Stimulated activated CD8-positive, alpha-beta memory T cell treated with anti-CD3 and anti-CD28 coated beads, Interleukin-7, amount 100 ng/mL, for 1 hour (primary cell): Measurements from ENCODE around the gene OVCH1.

Source experiments
- DNase-seq, 2 donors: peaks; one replicate each; pipeline ENCODE4 v3.0.0-alpha.2; 2020; ENCODE audit warnings: low read depth in 2 of 2

OVCH1 gene

GRCh38 chr12:29497588-29497987 is at the start of gene OVCH1:
OVCH1 (minus strand) TSS chr12:29497686; CDS start chr12:29497686, 0 bp downstream.
- DNase-seq: no peak

- no peak for DNase-seq
Measured at GRCh38 chr12:29547151-29547632, 49.7 kb upstream of the OVCH1 start.

GRCh38 chr12:29546000-29546399 is 48.5 kb upstream of the OVCH1 start:
- no peak for DNase-seq

- DNase-seq: no peak
Measured at GRCh38 chr12:29545102-29545467, 47.6 kb upstream of the OVCH1 start.

GRCh38 chr12:29544428-29545101 is 47.1 kb upstream of the OVCH1 start:
- no peak for DNase-seq

- DNase-seq: no peak
Measured at GRCh38 chr12:29543036-29543435, 45.5 kb upstream of the OVCH1 start.

- no peak for DNase-seq
Measured at GRCh38 chr12:29537298-29537697, 39.8 kb upstream of the OVCH1 start.

- no peak for DNase-seq
Measured at GRCh38 chr12:29534935-29535334, 37.4 kb upstream of the OVCH1 start.

- no peak for DNase-seq
Measured at GRCh38 chr12:29533815-29534489, 36.5 kb upstream of the OVCH1 start.

GRCh38 chr12:29531471-29531870 is 34.0 kb upstream of the OVCH1 start:
- DNase-seq: no peak

- no peak for DNase-seq
Measured at GRCh38 chr12:29530436-29530835, 33.0 kb upstream of the OVCH1 start.

GRCh38 chr12:29528161-29528560 is 30.7 kb upstream of the OVCH1 start:
- DNase-seq: no peak

GRCh38 chr12:29521951-29522350 is 24.5 kb upstream of the OVCH1 start:
- no peak for DNase-seq

- no peak for DNase-seq
Measured at GRCh38 chr12:29519585-29520182, 22.2 kb upstream of the OVCH1 start.

GRCh38 chr12:29518407-29518806 is 20.9 kb upstream of the OVCH1 start:
- DNase-seq: no peak

GRCh38 chr12:29517264-29517663 is 19.8 kb upstream of the OVCH1 start:
- no peak for DNase-seq

- DNase-seq: no peak
Measured at GRCh38 chr12:29516431-29516875, 19.0 kb upstream of the OVCH1 start.

GRCh38 chr12:29510591-29511185 is 13.2 kb upstream of the OVCH1 start:
- DNase-seq: no peak

- no peak for DNase-seq
Measured at GRCh38 chr12:29509503-29509902, 12.0 kb upstream of the OVCH1 start.

GRCh38 chr12:29508949-29509348 is 11.5 kb upstream of the OVCH1 start:
- no peak for DNase-seq

- DNase-seq: no peak
Measured at GRCh38 chr12:29505122-29505521, 7.6 kb upstream of the OVCH1 start.

GRCh38 chr12:29503283-29503682 is 5.8 kb upstream of the OVCH1 start:
- no peak for DNase-seq

GRCh38 chr12:29499235-29499634 is 1.7 kb upstream of the OVCH1 start:
- DNase-seq: no peak
